HG03108 (cell line): Measurements from ENCODE around the gene RGL1.

Source experiments
- ATAC-seq: cut with Tn5 transposase; IDR thresholded peaks from one replicate; pipeline ENCODE4 v1.9.1; 2021; ENCODE audit warnings: moderate library complexity; ENCODE audit not compliant: unreplicated experiment

The RGL1 gene

DNA sequence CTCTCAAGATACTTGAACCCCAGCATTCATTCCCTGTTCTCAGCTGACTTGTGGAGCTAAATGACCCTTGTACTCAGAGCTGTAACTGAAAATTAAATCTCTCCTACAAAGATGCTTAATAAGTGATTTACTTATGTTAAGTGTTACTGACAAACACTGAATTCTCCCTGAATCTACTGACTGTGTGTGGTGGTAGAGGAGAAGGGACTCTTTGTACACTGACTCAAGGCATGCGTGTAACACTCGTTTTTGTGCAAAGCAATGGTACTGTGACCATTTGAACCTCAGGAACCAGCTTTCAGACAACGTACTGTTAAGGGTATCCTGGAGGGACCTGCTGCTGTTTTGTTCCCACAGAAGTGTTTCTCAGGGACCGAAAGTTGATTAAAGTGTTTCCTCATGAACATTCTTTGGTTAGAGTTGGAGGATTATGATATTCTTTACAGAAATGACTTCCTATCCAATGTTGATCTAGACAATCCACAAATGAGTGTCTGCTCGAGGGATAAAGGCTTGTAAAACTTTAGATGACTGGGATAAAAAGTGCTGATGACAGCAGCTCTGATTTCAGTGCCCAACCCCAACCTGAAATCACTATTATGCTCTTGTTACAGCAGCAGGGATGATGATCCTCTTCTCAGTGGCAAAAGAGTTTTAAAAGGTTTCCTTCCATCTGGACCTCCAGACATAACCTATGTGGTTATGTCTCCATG, 12.8 kb downstream of the RGL1 start:
- ATAC-seq = no peak

DNA sequence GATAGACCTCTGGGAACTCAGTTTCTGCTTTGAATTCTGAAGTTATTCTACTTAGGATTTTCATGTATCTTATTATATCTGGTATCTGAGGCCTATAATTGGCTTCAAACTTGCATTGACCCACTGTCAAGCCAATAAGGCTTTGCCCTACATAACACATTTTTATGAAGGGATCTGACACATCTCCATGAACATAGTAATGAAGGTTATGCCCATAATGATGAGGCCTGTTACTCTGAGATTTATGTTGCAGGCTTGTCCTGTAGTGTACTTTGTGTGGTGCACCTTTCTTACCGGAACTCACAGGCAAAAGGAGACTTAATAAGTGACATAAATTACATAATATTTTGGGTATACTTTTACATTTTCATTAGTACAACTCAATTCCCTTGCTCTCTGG, 14.1 kb downstream of the RGL1 start:
- no peak for ATAC-seq

- no peak for ATAC-seq
Measured at GRCh38 chr1:183821309-183821888, 16.5 kb downstream of the RGL1 start.

DNA sequence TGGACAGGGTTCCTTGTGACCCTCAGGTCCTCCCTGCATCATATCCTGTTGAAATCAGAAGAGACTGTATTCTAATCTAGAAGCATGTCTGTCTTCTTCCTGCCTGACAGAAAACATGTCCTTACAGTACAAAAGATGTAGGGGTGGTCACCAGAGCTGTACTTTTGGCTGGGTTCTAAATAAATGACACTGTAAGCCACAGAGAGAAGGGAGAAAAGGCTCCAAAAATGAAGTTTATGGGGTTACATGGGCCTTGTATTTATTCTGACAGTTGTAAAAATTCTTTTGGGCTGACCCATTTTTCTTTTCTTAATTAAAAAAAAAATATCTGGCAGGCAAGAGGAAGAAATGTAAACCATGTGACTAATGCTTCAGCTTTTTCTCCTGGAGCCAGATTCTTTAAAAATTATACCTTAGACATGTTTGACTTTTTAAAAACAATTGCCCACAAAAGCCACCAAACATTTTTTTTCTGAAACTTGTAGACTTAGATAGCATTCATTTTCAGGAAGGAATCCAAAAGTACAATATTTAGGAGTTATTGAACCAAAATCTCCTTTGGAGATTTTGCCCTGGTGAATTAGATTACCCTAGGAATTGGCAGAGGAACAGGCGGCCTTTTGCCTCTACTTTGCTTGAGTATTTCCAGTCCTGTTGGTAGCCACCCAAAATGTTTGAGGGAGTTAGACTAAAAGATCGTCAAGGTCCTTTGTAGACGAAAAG, 17.1 kb downstream of the RGL1 start:
- ATAC-seq = no peak

DNA sequence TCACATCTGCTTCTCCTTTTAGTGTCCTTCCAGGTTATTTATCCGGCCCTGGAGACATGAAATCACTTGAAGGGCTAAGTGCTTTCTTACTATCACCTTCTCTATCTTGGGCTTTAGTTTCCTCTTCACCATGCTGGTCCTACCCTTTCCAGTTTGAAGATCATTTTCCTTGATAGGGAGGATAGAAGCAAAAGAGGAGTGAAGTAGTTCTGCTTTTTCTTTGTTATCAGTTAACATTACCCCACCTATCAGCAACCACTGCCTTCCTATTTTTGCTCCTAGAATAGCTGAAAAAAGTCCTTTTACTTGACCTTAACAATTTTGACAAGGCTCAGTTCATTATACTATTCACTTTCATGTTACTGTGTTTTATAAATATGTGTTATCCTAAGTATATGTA, 19.4 kb downstream of the RGL1 start:
- no peak for ATAC-seq

GRCh38 chr1:183827801-183828200, 22.9 kb downstream of the RGL1 start:
- no peak for ATAC-seq

DNA sequence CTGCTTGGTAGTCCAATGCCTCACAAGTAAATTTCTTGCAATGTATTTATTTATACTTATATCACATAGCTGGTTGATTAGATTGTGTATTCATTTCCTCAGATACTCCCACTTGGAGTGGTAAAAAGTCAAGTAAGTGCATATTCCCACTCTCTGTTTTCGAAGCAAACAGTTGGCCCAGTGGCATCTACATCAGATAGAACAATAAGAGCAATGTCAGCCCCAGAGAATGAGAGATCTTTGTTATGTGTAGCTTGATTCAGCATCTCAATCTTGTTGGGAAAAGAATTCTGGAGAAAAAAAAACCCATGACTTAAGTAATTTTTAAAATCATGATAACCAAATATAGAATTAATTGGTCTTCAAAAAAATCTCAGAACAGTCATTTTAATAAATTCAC, 25.5 kb downstream of the RGL1 start:
- no peak for ATAC-seq

GRCh38 chr1:183831311-183831710, 26.4 kb downstream of the RGL1 start:
- no peak for ATAC-seq

GRCh38 chr1:183832459-183832858, 27.5 kb downstream of the RGL1 start:
- no peak for ATAC-seq

GRCh38 chr1:183834568-183834967, 29.6 kb downstream of the RGL1 start:
- ATAC-seq = no peak

GRCh38 chr1:183836598-183836997, 31.7 kb downstream of the RGL1 start:
- no peak for ATAC-seq

DNA sequence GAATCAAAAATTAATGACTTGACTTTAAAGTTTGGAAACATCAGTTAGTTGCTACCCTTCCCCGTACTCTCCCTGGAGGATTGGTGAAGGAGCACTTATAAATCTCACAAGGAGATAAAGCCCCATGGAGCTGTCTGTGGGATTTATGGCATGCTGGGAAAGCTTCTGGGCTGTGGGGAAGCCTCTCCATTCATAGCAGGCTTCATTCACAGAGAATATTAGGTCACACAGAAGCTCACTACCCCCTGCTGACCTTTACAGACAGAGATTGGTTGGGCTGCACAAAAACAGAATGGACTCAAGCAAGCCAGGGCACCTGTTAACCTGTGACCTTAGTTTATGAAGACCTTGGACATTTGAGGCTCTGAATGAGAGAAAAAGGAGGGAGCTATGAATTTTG, 32.1 kb downstream of the RGL1 start:
- ATAC-seq = no peak

- no peak for ATAC-seq
Measured at GRCh38 chr1:183838221-183838620, 33.3 kb downstream of the RGL1 start.

- ATAC-seq = no peak
Measured at GRCh38 chr1:183840140-183840539, 35.2 kb downstream of the RGL1 start.

- ATAC-seq = no peak
Measured at GRCh38 chr1:183841550-183841949, 36.6 kb downstream of the RGL1 start.

DNA sequence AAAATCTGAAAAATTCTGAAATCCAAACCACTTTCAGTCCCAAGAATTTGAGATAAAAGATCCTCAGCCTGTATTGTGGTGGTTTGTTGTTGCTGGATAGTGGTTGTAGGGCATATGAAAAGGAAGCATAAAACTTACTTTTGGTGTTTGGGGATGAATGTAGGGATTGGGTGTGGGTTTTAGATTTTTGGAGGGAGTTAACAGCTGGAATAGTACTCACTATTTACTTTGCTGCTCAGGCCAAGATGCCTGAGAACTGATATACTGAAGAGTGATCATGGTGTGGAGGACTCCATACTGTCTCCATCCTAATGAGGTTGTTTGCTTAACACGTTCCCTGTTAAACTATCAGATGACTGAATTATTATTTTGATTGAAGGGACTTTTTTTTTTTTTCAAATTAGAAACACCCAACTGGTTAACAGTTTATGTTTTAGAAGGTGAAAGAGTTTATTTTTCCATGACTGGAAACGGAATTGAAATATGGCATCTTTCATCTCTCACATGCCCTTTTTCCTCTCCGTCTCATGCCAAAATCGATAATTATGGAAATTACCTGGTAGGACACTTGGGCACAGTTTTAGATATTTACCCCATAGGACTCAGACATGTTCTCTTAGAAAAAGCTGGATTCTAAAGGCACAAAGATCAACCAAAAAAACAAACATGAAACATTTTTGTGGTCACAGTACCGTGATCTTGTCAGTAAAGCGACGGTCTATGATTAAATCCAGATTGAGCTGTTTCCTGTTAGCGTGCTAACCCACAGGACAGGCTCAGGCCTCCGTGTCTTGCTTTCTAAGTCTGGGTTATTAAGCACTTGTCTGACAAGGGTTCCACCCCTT, 37.3 kb downstream of the RGL1 start:
- peak; percentile 94 for ATAC-seq

- peak; percentile 33 for ATAC-seq
Measured at GRCh38 chr1:183842795-183843144, 37.9 kb downstream of the RGL1 start.

DNA sequence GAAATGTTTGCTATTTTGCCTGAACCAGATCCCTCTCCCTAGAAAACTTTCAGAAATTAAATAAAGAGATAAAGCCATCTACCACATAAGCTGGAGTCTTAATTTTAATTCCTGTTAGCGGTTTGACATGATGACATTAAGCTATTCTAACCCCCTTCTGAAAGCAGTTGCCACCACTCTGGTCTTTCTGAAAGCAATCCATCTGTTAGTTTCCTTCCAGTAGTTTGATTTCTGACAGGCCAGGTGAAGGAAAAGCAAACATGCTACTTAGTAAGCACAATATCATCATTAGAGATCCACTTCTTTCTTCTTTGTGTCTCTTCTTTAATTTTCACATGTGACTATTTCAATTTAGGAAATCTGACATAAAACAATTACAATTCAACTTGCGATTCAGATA, 39.9 kb downstream of the RGL1 start:
- ATAC-seq = no peak

GRCh38 chr1:183845681-183846080, 40.8 kb downstream of the RGL1 start:
- no peak for ATAC-seq

- ATAC-seq = no peak
Measured at GRCh38 chr1:183847641-183848040, 42.7 kb downstream of the RGL1 start.

DNA sequence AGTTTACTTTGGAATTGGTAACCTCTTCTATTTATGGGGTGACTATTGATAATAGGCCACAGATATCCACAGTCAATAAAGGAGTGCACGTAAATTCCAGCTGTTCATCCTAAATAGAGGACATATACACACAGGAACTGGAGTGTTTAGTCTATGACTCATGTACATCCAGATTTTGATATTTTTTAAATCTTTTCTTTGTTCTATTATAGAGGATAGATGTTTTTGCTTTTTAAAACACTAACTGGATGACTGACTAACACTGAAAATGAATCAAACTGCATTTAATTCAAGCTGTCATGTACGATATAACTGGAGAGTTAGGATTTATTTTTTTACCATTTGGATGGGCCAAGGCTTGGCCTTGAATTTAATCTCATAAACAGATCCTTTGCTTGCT, 45.9 kb downstream of the RGL1 start:
- ATAC-seq = no peak

- no peak for ATAC-seq
Measured at GRCh38 chr1:183859119-183859518, 54.2 kb downstream of the RGL1 start.
